NCI-H2227 (cell line): ENCODE results near the gene DAD1.

Source experiments
- DNase-seq: peaks from one replicate; lab custom pipeline; 2025; ENCODE audit not compliant: unreplicated experiment; lab: John Stamatoyannopoulos, UW

DAD1 gene

DNA sequence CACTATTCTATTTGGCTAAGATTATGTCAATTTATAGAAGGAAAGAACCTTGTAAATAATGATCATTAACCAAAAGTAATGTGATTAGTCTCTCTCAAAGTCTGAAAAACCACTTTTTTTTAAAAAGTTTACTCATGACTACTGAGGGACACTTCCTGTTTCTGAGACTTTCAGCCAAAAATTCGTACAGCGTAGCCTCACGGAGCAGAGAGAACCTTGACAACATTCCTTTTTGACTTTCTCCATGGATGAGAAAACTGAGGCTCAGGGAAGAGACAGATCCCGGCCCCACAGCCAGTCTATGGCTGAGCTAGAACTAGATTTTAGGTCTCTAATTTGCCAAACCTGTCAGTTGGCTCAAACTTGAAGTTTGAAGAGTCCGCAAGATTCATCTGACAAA, 68.2 kb downstream of the DAD1 start:
- DNase-seq: no peak

DNA sequence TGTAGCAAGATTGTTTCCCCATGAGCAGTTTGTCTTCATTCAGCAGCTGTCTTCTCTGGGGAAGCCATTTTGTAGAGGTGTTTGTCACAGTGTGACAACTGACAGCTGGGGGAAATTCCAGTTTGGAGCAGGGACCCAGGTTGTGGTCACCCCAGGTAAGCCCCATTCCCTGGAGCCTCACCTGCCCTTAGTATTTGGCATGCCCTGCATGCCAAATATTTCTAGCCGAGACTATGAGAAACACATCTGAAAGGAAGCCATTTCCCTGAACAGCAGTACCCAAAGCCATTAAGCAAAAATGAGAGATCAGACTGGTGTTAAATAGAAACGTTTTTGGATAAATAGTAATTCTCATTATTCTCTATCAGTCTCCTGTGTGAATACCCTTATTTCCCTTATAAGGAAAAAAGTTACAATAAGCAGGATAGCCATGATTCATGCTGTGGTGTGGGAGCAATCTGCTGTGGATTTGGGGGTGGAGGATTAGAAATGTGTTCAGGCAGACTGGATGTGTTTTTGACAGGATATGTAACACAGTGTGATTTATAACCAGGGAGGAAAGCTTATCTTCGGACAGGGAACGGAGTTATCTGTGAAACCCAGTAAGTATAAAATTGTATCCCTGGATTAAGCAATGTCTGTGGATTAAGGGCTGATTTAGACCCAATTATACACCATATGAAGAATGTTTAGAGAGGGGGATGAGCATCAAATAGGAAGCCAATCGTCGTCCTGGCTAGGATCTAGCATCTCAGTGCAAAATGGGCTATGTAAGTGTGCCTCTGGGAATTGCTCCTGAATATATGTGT, 68.9 kb downstream of the DAD1 start:
- DNase-seq: no peak

DNA sequence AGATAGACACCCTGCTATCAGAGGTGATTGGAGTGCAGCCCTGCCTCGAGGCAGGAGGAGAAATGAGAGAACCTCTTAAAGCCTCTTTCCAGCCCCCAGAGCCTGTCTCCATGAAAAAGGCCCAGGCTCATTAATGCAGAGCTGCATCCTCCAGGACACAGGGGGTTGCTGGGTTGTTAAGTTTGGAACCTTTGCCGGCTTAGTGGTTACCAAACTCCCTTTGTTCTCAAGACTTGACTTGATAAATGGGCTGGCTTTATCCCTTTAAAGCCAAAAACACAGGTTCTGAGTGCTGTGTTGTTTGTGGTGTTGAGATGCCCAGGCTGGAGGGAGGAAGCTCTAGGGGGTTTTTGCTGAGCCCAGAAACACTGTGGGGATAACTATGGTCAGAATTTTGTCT, 71.0 kb downstream of the DAD1 start:
- no peak for DNase-seq

DNA sequence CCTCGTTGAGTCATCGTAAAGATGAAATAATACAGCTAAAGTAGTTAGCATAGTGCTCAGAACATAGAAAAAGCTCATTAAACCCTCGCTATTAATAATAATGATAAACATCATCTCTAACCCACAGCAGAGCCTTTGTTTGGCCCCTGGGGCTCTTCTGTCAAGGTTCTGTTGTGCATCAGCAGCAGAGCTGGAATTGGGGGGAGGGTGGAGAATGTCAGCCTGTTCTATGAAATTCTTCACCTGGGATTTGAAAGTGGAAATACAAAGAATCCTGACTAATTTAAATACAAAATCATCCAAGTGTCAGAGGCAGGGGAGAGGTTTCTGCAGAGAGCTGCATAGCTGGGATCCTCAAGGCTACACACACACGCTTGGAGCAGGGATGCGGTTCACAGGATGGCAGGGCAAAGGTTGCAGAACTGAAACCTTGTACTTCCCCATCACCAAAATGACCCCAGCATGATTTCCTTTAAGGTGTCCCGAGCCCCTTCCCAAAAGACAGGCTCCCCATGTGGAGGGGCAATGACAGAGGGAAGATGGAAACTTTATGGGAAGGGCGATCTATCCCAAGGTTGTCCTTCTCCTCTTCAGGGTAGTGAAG, 71.8 kb downstream of the DAD1 start:
- DNase-seq: no peak

DNA sequence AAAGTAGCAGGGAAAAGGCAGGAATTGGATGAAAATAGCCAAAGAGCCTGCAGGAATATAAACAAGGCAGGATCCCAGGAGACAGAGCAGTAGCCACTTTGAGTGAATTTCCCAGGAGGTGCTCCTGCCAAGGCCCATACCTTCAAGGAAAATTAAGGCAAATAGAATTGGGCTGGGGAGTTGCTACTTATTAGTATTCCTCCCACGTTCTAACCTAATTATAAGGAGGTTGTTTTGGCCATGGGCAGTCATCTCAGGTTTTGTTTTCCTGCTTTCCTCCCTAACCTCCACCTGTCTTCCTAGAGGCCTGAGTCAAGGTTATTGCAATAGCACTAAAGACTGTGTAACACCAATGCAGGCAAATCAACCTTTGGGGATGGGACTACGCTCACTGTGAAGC, 73.1 kb downstream of the DAD1 start:
- DNase-seq: no peak
